B cell (primary cell): Measurements from ENCODE around the gene NT5DC3. TPM values are rescaled to one million over a fixed set of nuclear protein-coding genes. Genes with fewer than 3 reads are reported as not detected.

Experiments used
- ATAC-seq: fragments of 200-7000 bp; cut with Tn5 transposase; one replicate; pipeline ENCODE4 v1.10.0; 2021; ENCODE audit warnings: low read depth, mild to moderate bottlenecking, moderate number of reproducible peaks, moderate library complexity
- CTCF ChIA-PET: fragments of 350-600 bp; sonication (Branson Sonifier 250); formaldehyde crosslinking; loops from one replicate; lab custom pipeline; 2021; ENCODE audit warnings: antibody characterized with exemption, inconsistent platforms; lab: Charles Lee
- POLR2A ChIA-PET: fragments of 350-600 bp; sonication (Branson Sonifier 250); formaldehyde crosslinking; loops from one replicate; lab custom pipeline; 2021; ENCODE audit warnings: antibody characterized with exemption; lab: Charles Lee
- DNase-seq: peaks from one replicate; pipeline ENCODE4 v3.0.0; 2013
- H2AFZ ChIP-seq: 2 replicates; pipeline ENCODE4 v1.6.1; 2012; ENCODE audit warnings: mild to moderate bottlenecking, low read depth, low read length; ENCODE audit not compliant: insufficient read depth, poor library complexity, severe bottlenecking
- H3K27ac ChIP-seq, 2 donors: 1 replicate in 1 of 2; 2 replicates in 1 of 2; pipeline ENCODE4 v1.5.1; 2012 to 2013; ENCODE audit warnings: low read length in 2 of 2, mild to moderate bottlenecking in 2 of 2, moderate library complexity in 1 of 2
- H3K27me3 ChIP-seq, 4 experiments: fragments of 200-600 bp in 1 of 4; sonication (generic) in 1 of 4; replicated peaks in 1 of 4; 1 replicate in 2 of 4; 2 replicates in 2 of 4; pipeline versions ENCODE4 v1.6.1 to v1.7.0; 2013 to 2016; ENCODE audit warnings: low read length in 3 of 4, mild to moderate bottlenecking in 2 of 4, mixed read lengths in 1 of 4, moderate library complexity in 1 of 4; ENCODE audit not compliant: insufficient read depth in 4 of 4, control insufficient read depth in 3 of 4; ENCODE audit errors: control extremely low read depth in 1 of 4
- H3K36me3 ChIP-seq, 2 experiments: replicated peaks in 1 of 2; 1 replicate in 1 of 2; 2 replicates in 1 of 2; pipeline versions ENCODE4 v1.6.1 to v1.7.1; 2013; ENCODE audit warnings: low read length in 1 of 2; ENCODE audit not compliant: insufficient read depth in 2 of 2, control insufficient read depth in 1 of 2; ENCODE audit errors: control extremely low read depth in 1 of 2, extremely low read depth in 1 of 2
- H3K4me1 ChIP-seq, 2 donors: fragments of 200-600 bp in 1 of 2; sonication (generic) in 1 of 2; 1 replicate in 1 of 2; 2 replicates in 1 of 2; pipeline versions ENCODE4 v1.5.1 to v1.6.1; 2013 to 2017; ENCODE audit warnings: low read length in 2 of 2; ENCODE audit not compliant: control insufficient read depth in 2 of 2, insufficient read depth in 2 of 2
- H3K4me2 ChIP-seq: replicated peaks from 2 replicates; pipeline ENCODE3; 2012; ENCODE audit warnings: mild to moderate bottlenecking, low read depth, low read length; ENCODE audit not compliant: poor library complexity, severe bottlenecking
- H3K4me3 ChIP-seq, 5 experiments: fragments of 200-600 bp in 1 of 5; sonication (generic) in 1 of 5; 1 replicate in 3 of 5; 2 replicates in 2 of 5; pipeline versions ENCODE4 v1.5.1 to v1.7.0; 2011 to 2016; ENCODE audit warnings: low read length in 4 of 5, mild to moderate bottlenecking in 4 of 5, low read depth in 2 of 5, control low read depth in 1 of 5, moderate library complexity in 1 of 5; ENCODE audit not compliant: insufficient read depth in 1 of 5; ENCODE audit errors: control extremely low read depth in 1 of 5, extremely low read depth in 1 of 5
- H3K79me2 ChIP-seq: fragments of 200-600 bp; sonication (generic); one replicate; pipeline ENCODE4 v1.6.0; 2016; ENCODE audit warnings: low read length; ENCODE audit not compliant: control insufficient read depth, insufficient read depth
- H3K9ac ChIP-seq: fragments of 200-600 bp; sonication (generic); 2 replicates; pipeline ENCODE4 v1.6.1; 2017; ENCODE audit warnings: mild to moderate bottlenecking, low read length, moderate library complexity
- H3K9me3 ChIP-seq, 3 donors: one replicate each; pipeline versions ENCODE4 v1.6.1 to v1.7.1; 2013; ENCODE audit warnings: low read length in 2 of 3; ENCODE audit not compliant: control insufficient read depth in 2 of 3, insufficient read depth in 1 of 3; ENCODE audit errors: control extremely low read depth in 1 of 3
- H4K20me1 ChIP-seq: 2 replicates; pipeline ENCODE4 v1.6.0; 2012; ENCODE audit warnings: mild to moderate bottlenecking, low read length; ENCODE audit not compliant: insufficient read depth, control insufficient read depth, poor library complexity, severe bottlenecking
- H3K27ac Mint-ChIP-seq: one replicate; pipeline ENCODE4 v1.8.0; 2021; ENCODE audit warnings: mixed read lengths
- H3K27me3 Mint-ChIP-seq: one replicate; pipeline ENCODE4 v1.8.0; 2021; ENCODE audit warnings: mixed read lengths
- H3K4me1 Mint-ChIP-seq: one replicate; pipeline ENCODE4 v1.8.0; 2021; ENCODE audit warnings: mixed read lengths
- H3K4me3 Mint-ChIP-seq: one replicate; pipeline ENCODE4 v1.8.0; 2021; ENCODE audit warnings: mixed read lengths
- H3K9me3 Mint-ChIP-seq: one replicate; pipeline ENCODE4 v1.8.0; 2022; ENCODE audit warnings: mixed read lengths; ENCODE audit not compliant: insufficient read depth
- CTCF ChIP-seq: fragments of 200-600 bp; IDR thresholded peaks from one replicate; pipeline ENCODE4 v1.8.0; 2022; ENCODE audit warnings: antibody characterized with exemption, mild to moderate bottlenecking
- EZH2 ChIP-seq: IDR thresholded peaks from 2 replicates; pipeline ENCODE4 v1.6.1; 2012; ENCODE audit warnings: borderline replicate concordance, low read depth, mild to moderate bottlenecking, moderate library complexity, low read length; ENCODE audit not compliant: insufficient read depth, poor library complexity, severe bottlenecking
- WGBS: methylation state at CpG from one replicate; pipeline ENCODE4 v1.1.5; 2013; ENCODE audit warnings: missing lambda C conversion rate; ENCODE audit not compliant: insufficient coverage; 5-methylcytosine and 5-hydroxymethylcytosine counted together
- intact Hi-C: fragments of 100-400 bp; cut with micrococcal nuclease; formaldehyde crosslinking; loops from one replicate; pipeline ENCODE4 v1.10.0; 2022
- polyA plus RNA-seq: library from polyadenylated mRNA; depleted of rRNA; stranded (reverse); fragments of >200 nt; gene quantifications from 2 replicates; pipeline ENCODE4 v1.2.3, GENCODE V29; 2012
- total RNA-seq, 2 donors: library from RNA; stranded (reverse); fragments of 120-200 nt in 1 of 2; gene quantifications; 1 replicate in 1 of 2; 2 replicates in 1 of 2; pipeline versions ENCODE4 v1.2.3 to v1.2.4, GENCODE V29; 2013 to 2022

The NT5DC3 gene
- total and polyA plus RNA-seq, 2 donors (not counting 1 experiment from before 2014, with no cell fraction given): 4.4 to 10.6 TPM

- no peaks in the 10 kb centered on the region for H3K79me2 ChIP-seq
- 94% methylated on average over 4 of the region's 5 CpGs for WGBS
- intact Hi-C loops: no loop called here
- H3K27ac ChIP-seq: no peak overlapping the region
- TF ChIP-seq CTCF (no peak), EZH2 (no peak)
- DNase-seq: no peak
- Mint-ChIP-seq H3K27ac (no peak overlapping the region), H3K4me1 (no peaks in the 10 kb centered on the region), H3K4me3 (no peak overlapping the region), H3K9me3 (no peaks in the 10 kb centered on the region), H3K27me3 (no peaks in the 10 kb centered on the region)
- H3K4me1 ChIP-seq: no peaks in the 10 kb centered on the region
- no peak overlapping the region for H2AFZ ChIP-seq
- ChIA-PET POLR2A (no interaction called here), CTCF (no interaction called here)
- H3K36me3 ChIP-seq: peaks cover 0 to 39% of the 10 kb centered on the region in 2 experiments
- H3K9ac ChIP-seq: no peak overlapping the region
- H3K27me3 ChIP-seq: no peaks in the 10 kb centered on the region
- H3K4me3 ChIP-seq: no peak overlapping the region
- H4K20me1 ChIP-seq: no peaks in the 10 kb centered on the region
- no peaks in the 10 kb centered on the region for H3K9me3 ChIP-seq
- no peak overlapping the region for H3K4me2 ChIP-seq
- no peak for ATAC-seq
Observed at GRCh38 chr12:103783744-103784664, 57.0 kb downstream of the NT5DC3 start.

GRCh38 chr12:103782399-103782798 lies 58.6 kb downstream of the NT5DC3 start:
- H3K4me1 ChIP-seq: no peaks in the 10 kb centered on the region
- H3K9me3 ChIP-seq: no peaks in the 10 kb centered on the region
- Mint-ChIP-seq H3K27ac (no peak overlapping the region), H3K9me3 (no peaks in the 10 kb centered on the region), H3K27me3 (no peaks in the 10 kb centered on the region), H3K4me1 (no peaks in the 10 kb centered on the region), H3K4me3 (no peak overlapping the region)
- no peak overlapping the region for H3K4me3 ChIP-seq
- H2AFZ ChIP-seq: no peak overlapping the region
- DNase-seq (no peak), ATAC-seq (no peak)
- WGBS: 100% methylated on average over 2 of the region's 3 CpGs
- no peak overlapping the region for H3K4me2 ChIP-seq
- ChIA-PET POLR2A (no interaction called here), CTCF (interaction anchor here (0.6 to 0.7 kb wide), 2 partner anchors 327 to 1843 kb away, joined by 3 read pairs; no protein-coding TSS in a partner anchor)
- H3K79me2 ChIP-seq: no peaks in the 10 kb centered on the region
- intact Hi-C loops: no loop called here
- no peak for TF ChIP-seq CTCF
- TF ChIP-seq EZH2: no peak
- peaks cover 0 to 44% of the 10 kb centered on the region in 2 experiments for H3K36me3 ChIP-seq
- H3K27ac ChIP-seq: no peak overlapping the region
- no peak overlapping the region for H3K9ac ChIP-seq
- H3K27me3 ChIP-seq: no peaks in the 10 kb centered on the region
- H4K20me1 ChIP-seq: no peaks in the 10 kb centered on the region
